WERI-Rb-1 (cell line): Measurements from ENCODE around the gene ABCA3.

Experiments used
- DNase-seq: peaks from one replicate; pipeline ENCODE4 v3.0.0-alpha.2; 2020
- H3K27ac ChIP-seq: fragments of 250-450 bp; sonication (Bioruptor Pico); 2 replicates; pipeline ENCODE4 v1.5.1; 2020; ENCODE audit warnings: mild to moderate bottlenecking, moderate library complexity
- H3K27me3 ChIP-seq: fragments of 250-450 bp; sonication (Bioruptor Pico); 2 replicates; pipeline ENCODE4 v1.5.1; 2021; ENCODE audit warnings: mild to moderate bottlenecking, low read depth, moderate library complexity; ENCODE audit not compliant: insufficient read depth, severe bottlenecking
- H3K36me3 ChIP-seq: fragments of 250-450 bp; sonication (Bioruptor Pico); 2 replicates; pipeline ENCODE4 v1.5.1; 2020; ENCODE audit warnings: mild to moderate bottlenecking, moderate library complexity
- H3K4me3 ChIP-seq: 2 replicates; pipeline ENCODE4 v1.5.1; 2011; ENCODE audit warnings: low read depth, mild to moderate bottlenecking, control low read depth, low read length
- H3K9me3 ChIP-seq: fragments of 250-450 bp; sonication (Bioruptor Pico); 2 replicates; pipeline ENCODE4 v1.5.1; 2021; ENCODE audit warnings: mild to moderate bottlenecking, moderate library complexity; ENCODE audit not compliant: severe bottlenecking
- CTCF ChIP-seq: IDR thresholded peaks from 2 replicates; pipeline ENCODE4 v1.5.1; 2011; ENCODE audit warnings: low read depth, mild to moderate bottlenecking, control low read depth, inconsistent platforms, low read length

The ABCA3 gene

GRCh38 chr16:2233046-2233775 is 107.3 kb downstream of the ABCA3 start:
- TF ChIP-seq CTCF = no peak
- Histone ChIP-seq H3K27ac (peak overlapping the region; percentile 31; the same call in 1 of the 2 replicates), H3K36me3 (peaks cover 95% of the 10 kb centered on the region), H3K27me3 (no peaks in the 10 kb centered on the region), H3K9me3 (no peaks in the 10 kb centered on the region), H3K4me3 (no peak overlapping the region)
- DNase-seq = no peak

- peaks cover 92% of the 10 kb centered on the region for H3K36me3 ChIP-seq
- no peak for TF ChIP-seq CTCF
- no peaks in the 10 kb centered on the region for H3K27me3 ChIP-seq
- H3K9me3 ChIP-seq = no peaks in the 10 kb centered on the region
- H3K4me3 ChIP-seq = no peak overlapping the region
- no peak overlapping the region; the same call in 1 of the 2 replicates for H3K27ac ChIP-seq
- DNase-seq = no peak
Measured at GRCh38 chr16:2232094-2232990, 108.2 kb downstream of the ABCA3 start.

- H3K4me3 ChIP-seq = no peak overlapping the region
- no peak for DNase-seq
- no peak for TF ChIP-seq CTCF
- H3K27me3 ChIP-seq = no peaks in the 10 kb centered on the region
- H3K27ac ChIP-seq = 0 out of 2 replicates have a peak overlapping the region, but pooled peaks have one; percentile 0
- peaks cover 94% of the 10 kb centered on the region for H3K36me3 ChIP-seq
- no peaks in the 10 kb centered on the region for H3K9me3 ChIP-seq
Measured at GRCh38 chr16:2231016-2231931, 109.3 kb downstream of the ABCA3 start.

- Histone ChIP-seq H3K36me3 (peaks cover 88% of the 10 kb centered on the region), H3K4me3 (no peak overlapping the region), H3K27me3 (no peaks in the 10 kb centered on the region), H3K27ac (no peak overlapping the region), H3K9me3 (no peaks in the 10 kb centered on the region)
- DNase-seq = no peak
- no peak for TF ChIP-seq CTCF
Measured at GRCh38 chr16:2230376-2230775, 110.2 kb downstream of the ABCA3 start.

- H3K36me3 ChIP-seq = peaks cover 88% of the 10 kb centered on the region
- DNase-seq = no peak
- no peak overlapping the region for H3K4me3 ChIP-seq
- TF ChIP-seq CTCF = no peak
- H3K27ac ChIP-seq = no peak overlapping the region
- H3K27me3 ChIP-seq = no peaks in the 10 kb centered on the region
- H3K9me3 ChIP-seq = no peaks in the 10 kb centered on the region
Measured at GRCh38 chr16:2229632-2230250, 110.8 kb downstream of the ABCA3 start.
